Measurements from ENCODE around the gene KRT3.

- TF ChIP-seq ZBTB21 (CRISPR knock-in tag; IDR thresholded peaks at IDR 0.05; ENCODE audit: borderline replicate concordance), result no peak
- TF ChIP-seq, protein P1, sequence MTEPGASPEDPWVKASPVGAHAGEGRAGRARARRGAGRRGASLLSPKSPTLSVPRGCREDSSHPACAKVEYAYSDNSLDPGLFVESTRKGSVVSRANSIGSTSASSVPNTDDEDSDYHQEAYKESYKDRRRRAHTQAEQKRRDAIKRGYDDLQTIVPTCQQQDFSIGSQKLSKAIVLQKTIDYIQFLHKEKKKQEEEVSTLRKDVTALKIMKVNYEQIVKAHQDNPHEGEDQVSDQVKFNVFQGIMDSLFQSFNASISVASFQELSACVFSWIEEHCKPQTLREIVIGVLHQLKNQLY (CRISPR knock-in tag; IDR thresholded peaks at IDR 0.05), result no peak
These were observed 38.7 kb upstream of the KRT3 start for GRCh38 chr12:52834727-52835001.

All from WTC11 (cell line).